Fibroblast of peridontal ligament (primary cell): ENCODE measurements around the gene MCM5.

Source experiments
- DNase-seq: peaks from one replicate; pipeline ENCODE4 v3.0.0-alpha.2; 2010; ENCODE audit errors: extremely low read depth

MCM5 gene

DNA sequence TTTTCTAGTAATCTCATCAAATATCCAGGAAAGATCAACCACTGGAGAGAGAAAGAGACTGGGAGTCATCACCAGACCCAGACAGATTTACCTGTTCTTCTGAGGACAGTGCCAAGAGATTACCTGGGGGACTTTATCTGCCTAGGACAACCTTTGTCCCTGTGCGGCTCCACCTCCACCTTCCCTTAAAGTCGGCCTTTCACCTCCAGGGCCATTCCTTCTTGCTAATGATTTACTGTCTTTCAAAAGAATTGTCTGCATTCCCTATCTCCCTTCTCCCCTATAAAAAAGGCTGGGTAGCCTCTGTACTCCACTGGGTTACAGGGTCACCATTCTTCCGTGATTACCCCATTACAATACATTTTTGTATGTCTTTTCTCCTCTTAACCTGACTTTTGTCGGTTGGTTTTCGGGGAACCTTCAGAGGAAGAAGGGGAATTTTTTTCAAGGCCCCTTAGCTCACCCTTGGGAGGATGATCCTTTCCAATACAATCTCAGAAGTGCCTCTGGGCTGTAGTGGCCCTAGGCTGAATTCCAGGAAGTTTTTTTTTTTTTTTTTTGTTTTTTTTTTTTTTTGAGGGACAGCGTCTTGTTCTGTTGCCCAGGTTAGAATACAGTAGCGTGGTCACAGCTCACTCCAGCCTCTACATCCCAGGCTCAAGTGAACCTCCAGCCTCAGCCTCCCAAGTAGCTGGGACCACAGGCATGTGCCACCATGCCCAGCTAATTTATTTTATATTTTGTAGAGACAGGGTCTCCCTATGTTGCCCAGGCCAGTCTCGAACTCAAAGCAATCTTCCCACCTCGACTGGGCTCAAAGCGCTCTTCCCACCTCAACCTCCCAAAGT is 20.6 kb upstream of the MCM5 start:
- no peak for DNase-seq

DNA sequence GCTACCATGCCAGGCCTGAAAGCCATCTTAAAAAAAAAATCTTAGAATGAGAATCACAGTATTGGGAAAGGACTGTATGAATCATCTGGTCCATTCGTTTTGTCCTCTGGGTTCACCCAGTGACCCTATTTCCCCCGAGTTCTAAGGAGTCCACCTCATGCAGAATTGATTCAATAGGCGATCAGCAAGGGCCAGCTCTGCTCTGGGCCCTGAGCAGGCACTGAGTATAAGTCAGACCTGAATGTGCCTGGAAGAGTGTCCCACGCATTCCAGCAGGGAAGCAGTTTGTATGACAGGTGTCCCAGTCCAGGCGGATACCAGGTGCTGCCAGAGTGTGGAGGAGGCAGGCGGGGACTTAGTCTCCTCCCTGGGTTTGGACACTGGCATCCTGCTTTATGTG is 19.9 kb upstream of the MCM5 start:
- peak; percentile 40 for DNase-seq

DNA sequence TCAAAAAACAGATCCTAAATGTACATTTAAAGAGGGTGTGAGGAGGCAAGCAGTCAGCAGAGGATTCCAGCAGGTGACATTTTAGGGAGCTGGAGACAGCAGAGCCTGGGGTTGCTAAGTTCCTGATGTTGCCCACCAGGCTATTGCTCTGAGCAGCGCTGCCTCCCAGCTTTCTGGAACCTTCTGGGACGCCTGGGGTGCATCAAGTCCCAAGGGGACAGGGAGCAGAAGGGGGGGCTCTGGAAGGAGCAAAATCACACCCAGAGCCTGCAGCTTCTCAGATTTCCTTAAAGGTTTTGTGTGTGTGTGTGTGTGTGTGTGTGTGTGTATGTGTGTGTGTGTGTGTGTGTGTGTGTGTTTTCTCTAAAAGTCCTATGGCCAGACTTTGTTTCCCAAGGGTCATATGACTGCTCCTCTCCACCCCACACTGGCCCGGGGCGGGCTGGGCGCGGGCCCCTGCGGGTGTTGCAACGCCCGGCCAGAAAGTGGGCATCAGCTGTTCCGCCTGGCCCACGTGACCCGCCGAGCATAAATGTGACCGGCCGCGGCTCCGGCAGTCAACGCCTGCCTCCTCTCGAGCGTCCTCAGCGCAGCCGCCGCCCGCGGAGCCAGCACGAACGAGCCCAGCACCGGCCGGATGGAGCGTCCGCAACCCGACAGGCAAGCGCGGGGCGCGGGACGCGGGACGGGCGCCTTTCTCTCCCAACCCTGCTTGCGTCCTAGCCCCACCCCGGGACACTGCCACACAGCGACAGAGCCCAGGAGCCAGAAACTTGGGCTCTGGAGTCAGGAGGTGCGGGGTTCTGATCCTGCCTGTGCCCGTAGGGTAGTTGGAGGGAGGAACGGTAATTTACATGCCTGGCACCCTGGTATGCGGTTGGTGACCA is 19.2 kb upstream of the MCM5 start, which contains the start of gene HMOX1:
TSS of gene HMOX1 (plus strand) at position 560 of the 887 bp plus-strand sequence. CDS start at position 638, 78 bp downstream.
- DNase-seq, result peak; percentile 91

DNA sequence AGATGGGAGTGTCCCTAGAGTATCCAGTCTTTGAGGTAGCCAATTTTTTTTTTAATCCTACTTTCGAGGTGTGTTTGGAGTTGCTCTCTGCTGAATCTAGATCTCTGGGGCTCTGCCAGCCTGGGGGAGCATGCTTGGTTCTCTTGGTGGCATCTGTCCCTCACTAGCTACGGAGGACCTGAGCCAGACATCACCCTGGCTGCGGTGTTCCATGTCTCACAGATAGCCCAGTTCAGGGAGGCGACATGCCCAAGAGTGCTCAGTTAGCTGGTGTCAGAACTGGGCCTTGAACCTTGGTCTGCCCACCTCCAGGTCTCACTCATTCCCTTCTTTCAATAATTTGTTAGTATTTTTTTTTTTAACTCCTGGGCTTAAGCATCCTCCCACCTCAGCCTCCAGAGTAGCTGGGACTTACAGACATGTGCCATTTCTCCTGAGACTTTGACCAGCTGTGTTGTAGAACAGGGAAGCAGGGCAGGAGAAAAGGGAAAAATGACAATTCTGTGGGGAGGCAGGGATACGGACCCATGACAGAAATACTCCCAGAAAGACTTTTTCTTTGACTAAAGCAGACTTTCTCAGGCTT is 18.4 kb upstream of the MCM5 start:
- no peak for DNase-seq

DNA sequence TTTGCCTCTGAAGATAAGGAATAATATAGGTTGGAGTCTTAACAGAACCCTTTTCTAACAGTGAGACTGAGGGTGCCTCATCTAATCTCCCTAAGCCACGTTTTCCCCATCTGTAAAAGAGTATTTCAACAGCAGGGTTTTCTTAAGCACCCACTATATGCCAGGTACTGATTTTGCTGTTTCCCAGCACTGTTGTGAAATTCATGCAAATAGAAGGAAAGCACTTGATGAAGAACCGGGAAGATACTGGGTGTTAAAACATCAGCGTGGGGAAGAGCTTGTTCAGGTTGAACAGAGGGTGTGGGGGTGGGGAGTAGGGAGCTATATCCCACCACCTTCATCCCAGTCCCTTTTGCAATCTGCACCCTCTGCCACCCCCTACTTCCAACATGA is 16.3 kb upstream of the MCM5 start:
- no peak for DNase-seq

DNA sequence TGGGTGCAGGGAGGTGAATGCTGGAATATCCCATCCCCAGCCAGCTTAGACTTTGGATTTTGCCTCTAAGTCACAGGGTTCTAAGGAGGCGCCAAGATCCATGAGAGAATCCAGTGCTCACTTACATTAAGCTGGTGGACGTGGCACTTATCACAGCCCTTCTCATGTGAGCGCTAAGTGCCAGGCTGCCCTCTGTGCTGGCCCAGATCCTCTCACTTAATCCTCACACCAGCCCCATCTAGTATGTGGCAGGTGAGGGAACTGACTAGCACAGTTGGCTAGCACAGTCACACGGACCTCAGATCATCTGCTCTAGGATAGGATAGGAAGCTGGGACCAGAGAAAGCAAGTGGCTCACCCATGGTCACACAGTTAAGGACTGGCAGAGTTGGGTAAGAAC is 15.4 kb upstream of the MCM5 start:
- no peak for DNase-seq

DNA sequence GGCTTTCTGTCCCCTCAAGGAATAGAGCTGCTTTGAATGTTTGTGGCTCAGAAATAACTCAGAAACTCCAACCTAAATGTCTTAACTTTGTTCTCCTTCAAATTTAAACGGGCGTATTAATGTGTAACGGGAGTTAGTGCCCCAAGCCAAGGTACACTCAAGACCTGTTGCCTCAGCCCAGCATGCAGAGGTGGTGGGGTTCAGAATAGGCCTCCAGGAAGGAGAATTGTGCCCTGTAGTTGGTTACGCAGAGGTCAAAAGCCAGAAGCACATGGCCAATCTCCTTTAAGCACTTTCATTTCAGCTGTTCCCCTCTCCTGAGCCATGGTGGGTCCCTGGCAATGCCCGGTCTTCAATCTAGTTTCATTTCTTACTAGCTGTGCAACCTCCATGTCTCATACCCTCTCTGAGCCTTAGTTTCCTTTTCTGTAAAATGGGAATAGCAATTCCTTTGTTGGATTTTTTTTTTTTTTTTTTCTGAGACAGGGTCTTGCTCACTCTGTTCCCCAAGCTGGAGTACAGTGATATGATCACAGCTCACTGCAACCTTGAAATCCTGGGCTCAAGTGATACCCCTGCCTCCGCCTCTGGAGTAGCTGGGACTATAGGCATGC is 14.9 kb upstream of the MCM5 start:
- no peak for DNase-seq

DNA sequence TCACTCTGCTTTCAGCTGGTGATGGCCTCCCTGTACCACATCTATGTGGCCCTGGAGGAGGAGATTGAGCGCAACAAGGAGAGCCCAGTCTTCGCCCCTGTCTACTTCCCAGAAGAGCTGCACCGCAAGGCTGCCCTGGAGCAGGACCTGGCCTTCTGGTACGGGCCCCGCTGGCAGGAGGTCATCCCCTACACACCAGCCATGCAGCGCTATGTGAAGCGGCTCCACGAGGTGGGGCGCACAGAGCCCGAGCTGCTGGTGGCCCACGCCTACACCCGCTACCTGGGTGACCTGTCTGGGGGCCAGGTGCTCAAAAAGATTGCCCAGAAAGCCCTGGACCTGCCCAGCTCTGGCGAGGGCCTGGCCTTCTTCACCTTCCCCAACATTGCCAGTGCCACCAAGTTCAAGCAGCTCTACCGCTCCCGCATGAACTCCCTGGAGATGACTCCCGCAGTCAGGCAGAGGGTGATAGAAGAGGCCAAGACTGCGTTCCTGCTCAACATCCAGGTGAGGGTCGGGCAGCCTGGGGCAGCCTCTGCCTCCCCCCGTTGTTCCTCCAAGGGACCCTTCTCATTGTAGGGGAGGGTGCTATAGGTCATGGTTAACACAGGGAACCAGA is 13.2 kb upstream of the MCM5 start:
- no peak for DNase-seq

DNA sequence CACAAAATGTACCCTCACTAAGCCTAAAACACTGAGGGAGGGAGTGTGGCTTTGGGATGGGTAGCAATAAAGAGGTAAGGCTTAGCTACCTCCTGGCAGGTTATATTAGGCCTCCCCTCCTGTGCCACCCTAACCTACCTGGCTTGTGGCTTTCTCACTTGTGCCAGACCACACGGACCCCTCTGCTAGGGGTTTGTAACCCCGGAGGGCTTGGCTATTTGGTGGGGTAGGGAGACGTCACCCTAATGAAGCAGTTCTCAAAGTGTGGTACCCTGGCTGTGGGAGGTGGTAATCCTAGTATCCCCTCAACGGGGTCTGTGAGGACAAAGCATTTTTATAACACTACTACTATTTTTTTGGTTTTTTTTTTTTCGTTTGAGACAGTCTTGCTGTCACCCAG is 9.0 kb upstream of the MCM5 start:
- no peak for DNase-seq

DNA sequence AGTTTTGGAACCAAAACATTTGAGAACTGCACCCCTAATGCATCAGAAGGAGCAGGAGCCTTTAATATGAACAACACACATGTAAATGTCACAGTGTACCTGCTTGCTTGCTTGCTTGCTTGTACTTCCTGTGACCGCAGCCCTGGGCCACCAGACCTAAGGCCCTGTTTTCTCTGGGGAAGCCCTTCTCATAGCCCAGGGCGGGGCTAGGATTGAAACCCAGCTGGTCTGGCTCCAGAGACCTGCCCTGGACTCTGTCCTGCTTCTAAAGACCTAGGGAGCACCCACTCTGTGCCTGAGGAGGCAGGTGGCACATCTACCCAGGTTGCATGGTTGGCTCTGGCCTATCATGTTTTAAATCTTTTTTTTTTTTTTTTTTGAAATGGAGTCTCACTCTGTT is 7.6 kb upstream of the MCM5 start:
- DNase-seq, result no peak

DNA sequence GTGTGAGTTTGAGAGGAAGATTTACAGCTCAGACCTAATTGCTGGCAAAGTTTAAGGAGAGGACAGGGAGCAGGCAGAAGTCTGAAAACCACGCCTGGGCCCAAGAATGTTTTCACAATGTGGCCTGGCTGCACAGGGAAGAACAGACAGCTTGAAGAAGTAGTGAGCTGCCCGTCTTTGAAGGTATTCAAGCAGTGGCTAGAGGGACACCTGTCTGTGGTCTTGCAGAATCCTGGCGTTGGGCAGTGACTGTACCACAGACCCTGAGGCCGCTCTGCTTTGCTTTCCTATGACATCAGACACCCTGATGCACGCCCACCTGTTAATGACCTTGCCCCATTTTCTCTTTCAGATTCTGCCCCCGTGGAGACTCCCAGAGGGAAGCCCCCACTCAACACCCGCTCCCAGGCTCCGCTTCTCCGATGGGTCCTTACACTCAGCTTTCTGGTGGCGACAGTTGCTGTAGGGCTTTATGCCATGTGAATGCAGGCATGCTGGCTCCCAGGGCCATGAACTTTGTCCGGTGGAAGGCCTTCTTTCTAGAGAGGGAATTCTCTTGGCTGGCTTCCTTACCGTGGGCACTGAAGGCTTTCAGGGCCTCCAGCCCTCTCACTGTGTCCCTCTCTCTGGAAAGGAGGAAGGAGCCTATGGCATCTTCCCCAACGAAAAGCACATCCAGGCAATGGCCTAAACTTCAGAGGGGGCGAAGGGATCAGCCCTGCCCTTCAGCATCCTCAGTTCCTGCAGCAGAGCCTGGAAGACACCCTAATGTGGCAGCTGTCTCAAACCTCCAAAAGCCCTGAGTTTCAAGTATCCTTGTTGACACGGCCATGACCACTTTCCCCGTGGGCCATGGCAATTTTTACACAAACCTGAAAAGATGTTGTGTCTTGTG is 6.6 kb upstream of the MCM5 start:
- DNase-seq, result no peak

DNA sequence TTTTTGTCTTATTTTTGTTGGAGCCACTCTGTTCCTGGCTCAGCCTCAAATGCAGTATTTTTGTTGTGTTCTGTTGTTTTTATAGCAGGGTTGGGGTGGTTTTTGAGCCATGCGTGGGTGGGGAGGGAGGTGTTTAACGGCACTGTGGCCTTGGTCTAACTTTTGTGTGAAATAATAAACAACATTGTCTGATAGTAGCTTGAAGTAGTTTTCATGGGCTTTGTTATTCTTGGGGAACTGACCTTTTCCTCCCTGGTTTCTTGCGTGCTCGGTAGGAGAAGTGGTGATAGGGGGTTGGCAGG is 6.0 kb upstream of the MCM5 start:
- no peak for DNase-seq

DNA sequence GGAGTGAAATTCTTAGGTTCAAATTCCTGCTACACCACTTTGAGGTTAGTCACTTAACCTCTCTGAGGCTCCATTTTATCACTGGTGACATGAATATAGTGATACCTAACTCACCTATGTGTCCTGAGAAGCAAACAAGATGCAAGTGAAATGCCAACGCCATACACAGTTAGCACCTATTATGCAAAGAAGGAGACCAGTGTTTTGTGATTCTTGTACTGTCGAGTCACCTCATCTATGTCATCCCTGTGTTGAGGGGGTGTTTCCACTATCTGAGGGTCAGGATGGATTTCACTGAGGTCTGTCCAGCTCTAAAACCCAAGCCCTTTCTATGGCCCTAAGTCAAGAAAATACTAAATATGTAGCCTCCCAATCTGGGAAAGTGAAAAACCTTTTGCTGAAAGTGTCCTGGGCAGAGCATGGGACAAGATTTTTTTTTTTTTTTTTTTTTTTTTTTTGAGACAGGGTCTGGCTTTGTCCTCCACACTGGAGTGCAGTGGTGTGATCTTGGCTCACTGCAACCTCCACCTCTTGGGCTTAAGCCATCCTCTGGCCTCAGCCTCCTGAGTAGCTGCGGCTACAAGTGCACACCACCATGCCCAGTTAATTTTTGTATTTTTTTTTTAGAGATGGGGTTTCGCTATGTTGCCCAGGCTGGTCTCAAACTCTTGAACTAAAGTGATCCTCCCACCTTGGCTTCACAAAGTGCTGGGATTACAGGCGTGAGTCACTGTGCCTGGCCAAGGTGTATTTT is 5.0 kb upstream of the MCM5 start:
- no peak for DNase-seq

DNA sequence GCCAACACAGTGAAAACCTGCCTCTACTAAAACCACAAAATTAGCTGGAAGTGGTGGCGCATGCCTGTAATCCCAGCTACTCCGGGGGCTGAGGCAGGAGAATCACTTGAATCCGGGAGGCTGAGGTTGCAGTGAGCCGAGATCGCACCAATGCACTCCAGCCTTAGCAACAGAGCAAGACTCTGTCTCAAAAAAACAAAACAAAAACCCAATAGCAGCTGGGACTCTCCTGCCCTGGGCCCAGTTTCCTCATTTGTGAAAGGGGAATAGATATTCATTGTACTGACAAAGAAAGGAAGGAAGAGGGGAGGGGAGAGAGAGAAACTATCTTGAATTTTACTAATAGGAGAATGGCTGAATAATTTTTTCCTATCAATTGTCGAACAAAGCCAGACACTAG is 3.3 kb upstream of the MCM5 start:
- DNase-seq, result peak; percentile 22

DNA sequence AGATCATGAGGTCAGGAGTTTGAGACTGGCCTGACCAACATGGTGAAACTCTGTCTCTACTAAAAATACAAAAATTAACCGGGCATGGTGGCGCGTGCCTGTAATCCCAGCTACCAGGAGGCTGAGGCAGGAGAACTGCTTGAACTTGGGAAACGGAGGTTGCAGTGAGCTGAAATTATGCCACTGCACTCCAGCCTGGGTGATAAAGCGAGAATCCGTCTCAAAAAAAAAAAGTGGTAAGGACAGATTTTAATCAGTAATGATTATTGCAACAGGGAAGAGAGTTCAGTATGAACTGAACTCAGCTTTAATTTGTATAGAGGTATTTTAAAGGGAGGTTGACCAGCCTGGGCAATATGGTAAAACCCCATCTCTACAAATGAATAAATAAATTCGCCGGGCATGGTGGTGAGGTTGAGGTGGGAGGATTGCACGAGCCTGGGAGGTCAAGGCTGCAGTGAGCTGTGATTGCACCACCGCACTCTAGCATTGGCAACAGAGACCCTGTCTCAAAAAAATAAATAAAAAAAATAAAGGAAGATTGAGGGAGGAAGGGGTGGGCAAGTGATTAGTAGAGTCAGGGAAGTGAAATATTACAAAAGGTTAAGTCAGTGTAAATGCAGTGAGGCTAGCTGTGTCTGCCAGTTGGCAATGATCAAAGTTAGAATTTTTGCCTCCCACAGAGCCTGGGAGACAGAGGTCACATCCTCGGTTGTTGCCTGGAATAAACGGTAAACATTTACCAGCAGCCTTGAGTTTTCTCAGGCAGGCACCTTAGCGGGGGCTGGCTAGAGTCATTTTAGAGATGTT is 2.6 kb upstream of the MCM5 start:
- peak; percentile 38 for DNase-seq

DNA sequence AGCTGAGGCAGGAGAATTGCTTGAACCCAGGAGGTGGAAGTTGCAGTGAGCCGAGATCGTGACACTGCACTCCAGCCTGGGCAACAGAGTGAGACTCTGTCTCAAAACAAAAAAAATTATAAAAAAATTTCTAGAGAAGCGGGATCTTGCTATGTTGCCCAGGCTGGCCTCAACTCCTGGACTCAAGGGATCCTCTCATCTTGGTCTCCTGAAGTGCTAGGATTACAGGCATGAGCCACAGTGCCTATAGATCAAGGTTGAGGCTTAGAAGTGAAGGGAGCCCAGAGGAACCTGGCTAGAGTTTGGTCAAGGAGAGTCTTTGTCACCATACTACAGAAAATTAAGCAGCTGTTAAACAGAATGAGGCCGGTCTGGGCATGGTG is 1.4 kb upstream of the MCM5 start:
- no peak for DNase-seq

DNA sequence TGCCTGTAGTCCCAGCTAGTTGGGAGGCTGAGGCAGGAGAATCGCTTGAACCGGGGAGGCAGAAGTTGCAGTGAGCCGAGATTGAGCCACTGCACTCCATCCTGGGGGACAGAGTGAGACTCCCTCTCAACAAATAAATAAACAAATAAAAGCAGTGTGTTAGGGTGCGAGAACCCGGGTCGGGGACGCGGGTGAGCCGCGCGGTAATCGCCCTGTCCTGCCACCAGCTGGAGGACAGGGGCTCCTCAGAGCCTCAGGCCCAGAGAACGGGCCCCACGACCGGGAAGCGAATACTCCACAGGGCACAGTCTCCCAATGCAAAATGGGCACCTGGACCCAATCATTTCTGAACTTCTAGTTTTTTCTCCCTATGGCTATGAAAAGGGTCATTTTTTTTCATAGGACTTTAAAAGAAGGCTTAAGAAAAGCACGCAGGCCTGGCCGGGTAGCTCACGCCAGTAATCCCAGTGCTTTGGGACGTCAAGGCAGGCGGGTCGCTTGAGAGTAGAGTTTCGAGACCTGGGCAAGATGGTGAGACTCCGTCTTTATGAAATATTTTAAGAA is 744 bp upstream of the MCM5 start:
- DNase-seq, result no peak

DNA sequence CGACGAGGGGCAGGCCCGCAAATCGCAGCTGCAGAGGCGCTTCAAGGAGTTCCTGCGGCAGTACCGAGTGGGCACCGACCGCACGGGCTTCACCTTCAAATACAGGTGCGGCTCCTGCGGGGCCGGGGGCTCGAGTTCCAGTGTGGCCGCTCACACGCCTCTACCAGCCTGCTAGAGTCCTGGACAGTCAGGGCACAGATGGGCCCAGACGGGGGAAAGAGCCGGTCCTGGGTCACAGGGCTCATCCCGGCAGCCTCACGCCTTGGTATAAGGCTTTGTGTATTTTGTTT is 506 bp downstream of the MCM5 start:
- no peak for DNase-seq

DNA sequence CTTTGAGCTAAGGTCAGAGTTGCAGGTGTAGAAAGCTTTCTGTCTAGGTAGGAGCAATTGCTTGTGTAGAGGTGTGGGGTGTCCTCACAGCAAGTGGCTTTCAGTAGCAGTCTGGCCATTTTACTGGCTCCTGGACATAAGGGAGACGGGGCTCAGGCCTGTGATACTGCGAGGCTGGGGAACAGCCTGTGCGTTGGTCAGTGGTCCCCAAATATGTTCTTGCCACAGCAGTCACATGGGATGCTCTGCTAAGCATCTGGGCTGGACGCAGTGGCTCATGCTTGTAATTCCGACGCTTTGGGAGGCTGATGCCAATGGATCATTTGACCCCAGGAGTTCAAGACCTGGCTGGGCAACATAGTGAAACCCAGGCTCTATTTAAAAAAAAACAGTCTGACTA is 1.9 kb downstream of the MCM5 start:
- no peak for DNase-seq
